IMR-90 (cell line): ENCODE data around the gene DPF3. TPM values are rescaled to one million over a fixed set of nuclear protein-coding genes. Genes with fewer than 3 reads are reported as not detected.

Source experiments
- ATAC-seq: fragments of 200-7000 bp; cut with Tn5 transposase; 2 replicates; pipeline ENCODE4 v1.9.1; 2020; ENCODE audit warnings: low read depth, mild to moderate bottlenecking, moderate library complexity
- BruUV-seq: library from RNA; stranded (reverse); fragments of 400-500 nt; replicated peaks from 2 replicates; lab custom pipeline; 2021; lab: Mats Ljungman, UMichigan
- CTCF ChIA-PET: fragments of 300-600 bp; formaldehyde crosslinking; extraction: SDS; loops from one replicate; lab custom pipeline; 2021; ENCODE audit warnings: antibody characterized with exemption; lab: Yijun Ruan, JAX
- POLR2A ChIA-PET: fragments of 300-600 bp; sonication (Branson Sonifier 250); formaldehyde crosslinking; loops from one replicate; lab custom pipeline; 2022; ENCODE audit warnings: antibody characterized with exemption; ENCODE audit not compliant: unreplicated experiment; lab: Charles Lee
- DNase-seq: peaks from one replicate; pipeline ENCODE4 v3.0.0; 2013
- H2AFZ ChIP-seq: replicated peaks from 2 replicates; pipeline ENCODE3; 2013; ENCODE audit warnings: low read length, mild to moderate bottlenecking; ENCODE audit not compliant: poor library complexity
- H2AK5ac ChIP-seq: 2 replicates; pipeline ENCODE4 v1.6.1; 2013; ENCODE audit warnings: low read depth, low read length, inconsistent platforms
- H2AK9ac ChIP-seq: replicated peaks from 2 replicates; pipeline ENCODE3; 2013; ENCODE audit warnings: mild to moderate bottlenecking, low read depth, low read length, moderate library complexity; ENCODE audit not compliant: poor library complexity
- H2BK120ac ChIP-seq: 2 replicates; pipeline ENCODE4 v1.6.1; 2013; ENCODE audit warnings: low read depth, low read length, inconsistent platforms
- H2BK15ac ChIP-seq: 3 replicates; pipeline ENCODE4 v1.6.1; 2013; ENCODE audit warnings: low read depth, low read length, inconsistent platforms
- H2BK20ac ChIP-seq: 2 replicates; pipeline ENCODE4 v1.6.1; 2013; ENCODE audit warnings: low read depth, mild to moderate bottlenecking, inconsistent platforms, low read length, moderate library complexity
- H2BK5ac ChIP-seq: 2 replicates; pipeline ENCODE4 v1.6.1; 2013; ENCODE audit warnings: mild to moderate bottlenecking, low read depth, low read length, inconsistent platforms; ENCODE audit not compliant: poor library complexity, severe bottlenecking
- H3K14ac ChIP-seq: replicated peaks from 2 replicates; pipeline ENCODE4 v1.6.1; 2013; ENCODE audit warnings: low read depth, low read length, inconsistent platforms
- H3K18ac ChIP-seq: 2 replicates; pipeline ENCODE4 v1.6.1; 2013; ENCODE audit warnings: low read depth, low read length, control low read depth
- H3K23ac ChIP-seq: 2 replicates; pipeline ENCODE4 v1.6.1; 2013; ENCODE audit warnings: low read depth, low read length, inconsistent platforms
- H3K27ac ChIP-seq: 2 replicates; pipeline ENCODE4 v1.5.1; 2013; ENCODE audit warnings: mild to moderate bottlenecking, control low read depth, low read length; ENCODE audit not compliant: insufficient read depth
- H3K27me3 ChIP-seq: 2 replicates; pipeline ENCODE4 v1.6.1; 2013; ENCODE audit warnings: low read length; ENCODE audit not compliant: control insufficient read depth, insufficient read depth
- H3K36me3 ChIP-seq: 2 replicates; pipeline ENCODE4 v1.6.1; 2013; ENCODE audit warnings: low read length, mixed read lengths; ENCODE audit not compliant: control insufficient read depth, insufficient read depth
- H3K4ac ChIP-seq: 2 replicates; pipeline ENCODE4 v1.6.1; 2013; ENCODE audit warnings: low read depth, low read length, inconsistent platforms
- H3K4me1 ChIP-seq: 2 replicates; pipeline ENCODE4 v1.6.1; 2013; ENCODE audit warnings: low read length, mixed read lengths; ENCODE audit not compliant: control insufficient read depth, insufficient read depth
- H3K4me2 ChIP-seq: 2 replicates; pipeline ENCODE4 v1.6.1; 2013; ENCODE audit warnings: low read depth, mild to moderate bottlenecking, control low read depth, low read length, moderate library complexity
- H3K4me3 ChIP-seq: 2 replicates; pipeline ENCODE4 v1.5.1; 2013; ENCODE audit warnings: low read depth, mild to moderate bottlenecking, control low read depth, low read length, moderate library complexity; ENCODE audit not compliant: insufficient read depth
- H3K56ac ChIP-seq: 2 replicates; pipeline ENCODE4 v1.6.1; 2013; ENCODE audit warnings: low read length, inconsistent platforms; ENCODE audit not compliant: insufficient read depth; ENCODE audit errors: extremely low read depth
- H3K79me1 ChIP-seq, 2 experiments: 2 replicates each; pipeline ENCODE4 v1.6.1; 2013; ENCODE audit warnings: low read length in 2 of 2, inconsistent platforms in 1 of 2, low read depth in 1 of 2
- H3K9ac ChIP-seq: 2 replicates; pipeline ENCODE4 v1.6.1; 2013; ENCODE audit warnings: low read depth, low read length, control low read depth
- H3K9me1 ChIP-seq: 2 replicates; pipeline ENCODE4 v1.6.1; 2013; ENCODE audit warnings: low read length, inconsistent platforms; ENCODE audit not compliant: insufficient read depth
- H3K9me3 ChIP-seq: 2 replicates; pipeline ENCODE4 v1.6.1; 2013; ENCODE audit warnings: low read length; ENCODE audit not compliant: control insufficient read depth, insufficient read depth
- H4K20me1 ChIP-seq: 2 replicates; pipeline ENCODE4 v1.6.1; 2013; ENCODE audit warnings: low read length, inconsistent platforms; ENCODE audit not compliant: insufficient read depth
- H4K5ac ChIP-seq: 2 replicates; pipeline ENCODE4 v1.6.1; 2013; ENCODE audit warnings: mild to moderate bottlenecking, low read depth, low read length, control low read depth
- H4K8ac ChIP-seq, 2 experiments: 2 replicates each; pipeline ENCODE4 v1.6.1; 2013; ENCODE audit warnings: low read depth in 2 of 2, low read length in 2 of 2, control low read depth in 1 of 2, inconsistent platforms in 1 of 2
- H4K91ac ChIP-seq: 2 replicates; pipeline ENCODE4 v1.6.1; 2013; ENCODE audit warnings: low read depth, low read length, inconsistent platforms; ENCODE audit not compliant: insufficient read depth
- CHD1 ChIP-seq: IDR thresholded peaks from 2 replicates; pipeline ENCODE4 v1.6.1; 2012; ENCODE audit warnings: low read depth, low read length, improper control_type of control experiment
- FOS ChIP-seq: fragments of 150-350 bp; IDR thresholded peaks from 2 replicates; pipeline ENCODE4 v1.6.1; 2016; ENCODE audit warnings: low read depth, low read length
- MXI1 ChIP-seq: IDR thresholded peaks from 2 replicates; pipeline ENCODE4 v1.6.1; 2012; ENCODE audit warnings: low read depth, mild to moderate bottlenecking, low read length, moderate library complexity, borderline replicate concordance
- NFE2L2 ChIP-seq: fragments of 150-350 bp; IDR thresholded peaks from 2 replicates; pipeline ENCODE4 v1.6.1; 2016; ENCODE audit warnings: low read depth, mild to moderate bottlenecking, low read length
- POLR2A ChIP-seq: IDR thresholded peaks from 2 replicates; pipeline ENCODE4 v1.6.1; 2012; ENCODE audit warnings: mild to moderate bottlenecking, low read depth, low read length
- RFX5 ChIP-seq: IDR thresholded peaks from 2 replicates; pipeline ENCODE4 v1.8.0; 2012; ENCODE audit warnings: low read depth, mild to moderate bottlenecking, low read length, moderate library complexity
- SMC3 ChIP-seq: fragments of 150-350 bp; IDR thresholded peaks from 2 replicates; pipeline ENCODE4 v1.6.1; 2016; ENCODE audit warnings: low read depth, mild to moderate bottlenecking, antibody characterized with exemption, low read length, moderate library complexity
- WGBS, 2 experiments: methylation state at CpG; one replicate each; pipeline versions ENCODE4 v1.1.5 to v1.1.7; 2013; ENCODE audit warnings: missing lambda C conversion rate in 2 of 2; ENCODE audit not compliant: insufficient read length in 1 of 2; ENCODE audit errors: extremely low coverage in 2 of 2; 5-methylcytosine and 5-hydroxymethylcytosine counted together
- dilution Hi-C: fragments of 300-500 bp; cut with HindIII; formaldehyde crosslinking; loops from one replicate; pipeline ENCODE4 v1.14.3; 2018; ENCODE audit warnings: low sequenced_read_pairs; ENCODE audit not compliant: unreplicated experiment
- in situ Hi-C: fragments of 300-500 bp; cut with MboI; formaldehyde crosslinking; loops from 3 replicates; pipeline ENCODE4 v1.14.3; 2019; ENCODE audit warnings: low sequenced_read_pairs, inconsistent platforms, mixed read lengths
- intact Hi-C: fragments of 100-400 bp; cut with micrococcal nuclease; formaldehyde crosslinking; loops from 2 replicates; pipeline ENCODE4 v1.10.0; 2022
- polyA plus RNA-seq, 3 experiments: library from polyadenylated mRNA; depleted of rRNA; stranded (reverse); fragments of >200 nt; gene quantifications; 2 replicates each; pipeline ENCODE4 v1.2.3, GENCODE V29; 2012; ENCODE audit warnings: low replicate concordance in 1 of 3
- total RNA-seq: library from RNA; depleted of rRNA; stranded (reverse); fragments of >200 nt; gene quantifications from 2 replicates; pipeline ENCODE4 v1.2.3, GENCODE V29; 2012
- TF ChIP-seq, protein P1 (sequence below): fragments of 150-350 bp; IDR thresholded peaks from 2 replicates; pipeline ENCODE4 v1.6.1; 2016; ENCODE audit warnings: low read depth, mild to moderate bottlenecking, low read length, moderate library complexity, borderline replicate concordance
- TF ChIP-seq, protein P2 (sequence below): conservative IDR thresholded peaks from 2 replicates; pipeline ENCODE4 v1.5.1; 2012; ENCODE audit warnings: mild to moderate bottlenecking, low read depth, low read length, improper control_type of control experiment
- TF ChIP-seq, protein P3 (sequence below): fragments of 150-350 bp; IDR thresholded peaks from 2 replicates; pipeline ENCODE4 v1.6.1; 2017; ENCODE audit warnings: mild to moderate bottlenecking, antibody characterized with exemption, low read length, low read depth

DPF3 gene
- total and polyA plus RNA-seq, 2 of the 4 experiments (the other 2 are of a cell fraction), result 30.5 to 32.8 TPM

DNA sequence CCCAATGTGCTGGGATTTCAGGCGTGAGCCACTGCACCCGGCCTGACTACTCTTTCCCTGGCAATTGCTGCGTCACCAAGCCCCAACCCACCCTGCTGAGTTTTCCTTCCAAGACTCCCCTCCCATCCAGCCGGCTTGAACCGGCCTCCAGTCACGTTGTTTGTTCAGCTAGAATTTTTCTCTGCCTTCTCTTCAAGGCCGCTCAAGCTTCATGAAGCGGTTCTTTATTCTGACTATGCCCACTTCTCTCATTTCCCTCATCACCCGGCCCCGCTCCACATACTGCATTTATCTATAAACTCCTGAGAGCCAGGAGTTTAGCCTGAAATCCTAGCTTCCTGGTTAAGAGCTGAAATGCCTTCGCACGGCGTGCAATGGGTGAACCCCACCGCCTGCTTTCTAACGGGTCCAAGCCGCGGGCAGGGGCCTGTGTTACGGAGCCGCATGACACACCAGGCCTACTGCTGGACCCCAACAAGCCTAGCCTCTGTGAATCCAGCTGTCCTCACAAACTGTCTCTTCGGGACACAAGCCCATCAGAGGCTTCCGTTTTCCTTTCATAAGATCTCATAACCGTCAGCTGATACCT is 31.4 kb upstream of the DPF3 start (continued):
- no peak for TF ChIP-seq FOS

DNA sequence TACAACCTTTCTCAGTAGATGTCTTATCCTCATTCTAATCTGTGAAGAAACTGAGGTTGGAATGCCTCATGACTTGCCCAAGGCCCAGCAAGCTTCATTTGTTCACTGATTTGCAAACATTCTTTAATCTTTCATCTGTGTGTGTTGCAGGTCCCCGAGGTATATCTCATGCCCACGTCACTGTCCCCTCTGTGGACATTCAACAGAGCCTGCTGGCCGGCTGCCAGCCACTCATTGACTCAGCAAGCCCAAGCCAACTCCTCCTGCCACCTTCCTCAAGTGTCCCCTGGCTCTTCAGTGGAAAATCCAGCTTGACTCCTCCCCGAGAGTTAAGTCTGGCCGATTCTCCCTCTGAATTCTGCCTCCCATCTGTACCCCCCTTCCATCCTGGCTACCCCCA is 30.4 kb upstream of the DPF3 start:
- no TSS peak for BruUV-seq

More for the DNA sequence above, 30.4 kb upstream of the DPF3 start:
- Histone ChIP-seq H3K36me3 (no peaks in the 10 kb centered on the region), H2AFZ (peak overlapping the region; percentile 23), H3K4me1 (no peaks in the 10 kb centered on the region), H2BK5ac (no peak overlapping the region), H3K9ac (no peak overlapping the region), H4K20me1 (no peaks in the 10 kb centered on the region), H3K18ac (no peak overlapping the region), H3K4me3 (no peak overlapping the region), H3K56ac (no peak overlapping the region), H3K9me1 (no peaks in the 10 kb centered on the region; the same call in 1 of the 2 replicates), H4K91ac (no peak overlapping the region), H3K23ac (no peak overlapping the region), H2BK15ac (no peak overlapping the region; the same call in 2 of the 3 replicates), H3K9me3 (no peaks in the 10 kb centered on the region), H3K4me2 (no peak overlapping the region), H3K27me3 (no peaks in the 10 kb centered on the region), H3K79me1 (peaks cover 6 to 15% of the 10 kb centered on the region in 2 experiments; a peak in 2 of 4 replicates), H3K27ac (no peak overlapping the region), H2AK9ac (no peak overlapping the region), H3K14ac (no peak overlapping the region), H3K4ac (no peak overlapping the region), H2BK120ac (no peak overlapping the region), H2BK20ac (no peak overlapping the region), H4K5ac (no peak overlapping the region), H4K8ac (no peak overlapping the region), H2AK5ac (no peak overlapping the region)
- 40% methylated on average over 5 of the region's 5 CpGs; no CpG with 5 or more reads in 1 of the 2 experiments for WGBS, 2 experiments
- intact Hi-C loops (no loop called here), in situ Hi-C loops (no loop called here), dilution Hi-C loops (no loop called here)
- ATAC-seq (no peak), DNase-seq (no peak)
- no peak for TF ChIP-seq CHD1
- no peak for TF ChIP-seq NFE2L2
- TF ChIP-seq, protein P1, sequence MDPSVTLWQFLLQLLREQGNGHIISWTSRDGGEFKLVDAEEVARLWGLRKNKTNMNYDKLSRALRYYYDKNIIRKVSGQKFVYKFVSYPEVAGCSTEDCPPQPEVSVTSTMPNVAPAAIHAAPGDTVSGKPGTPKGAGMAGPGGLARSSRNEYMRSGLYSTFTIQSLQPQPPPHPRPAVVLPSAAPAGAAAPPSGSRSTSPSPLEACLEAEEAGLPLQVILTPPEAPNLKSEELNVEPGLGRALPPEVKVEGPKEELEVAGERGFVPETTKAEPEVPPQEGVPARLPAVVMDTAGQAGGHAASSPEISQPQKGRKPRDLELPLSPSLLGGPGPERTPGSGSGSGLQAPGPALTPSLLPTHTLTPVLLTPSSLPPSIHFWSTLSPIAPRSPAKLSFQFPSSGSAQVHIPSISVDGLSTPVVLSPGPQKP, result no peak
- TF ChIP-seq RFX5, result no peak
- TF ChIP-seq SMC3, result no peak
- TF ChIP-seq FOS, result no peak
- no peak for TF ChIP-seq MXI1
- TF ChIP-seq, protein P2, sequence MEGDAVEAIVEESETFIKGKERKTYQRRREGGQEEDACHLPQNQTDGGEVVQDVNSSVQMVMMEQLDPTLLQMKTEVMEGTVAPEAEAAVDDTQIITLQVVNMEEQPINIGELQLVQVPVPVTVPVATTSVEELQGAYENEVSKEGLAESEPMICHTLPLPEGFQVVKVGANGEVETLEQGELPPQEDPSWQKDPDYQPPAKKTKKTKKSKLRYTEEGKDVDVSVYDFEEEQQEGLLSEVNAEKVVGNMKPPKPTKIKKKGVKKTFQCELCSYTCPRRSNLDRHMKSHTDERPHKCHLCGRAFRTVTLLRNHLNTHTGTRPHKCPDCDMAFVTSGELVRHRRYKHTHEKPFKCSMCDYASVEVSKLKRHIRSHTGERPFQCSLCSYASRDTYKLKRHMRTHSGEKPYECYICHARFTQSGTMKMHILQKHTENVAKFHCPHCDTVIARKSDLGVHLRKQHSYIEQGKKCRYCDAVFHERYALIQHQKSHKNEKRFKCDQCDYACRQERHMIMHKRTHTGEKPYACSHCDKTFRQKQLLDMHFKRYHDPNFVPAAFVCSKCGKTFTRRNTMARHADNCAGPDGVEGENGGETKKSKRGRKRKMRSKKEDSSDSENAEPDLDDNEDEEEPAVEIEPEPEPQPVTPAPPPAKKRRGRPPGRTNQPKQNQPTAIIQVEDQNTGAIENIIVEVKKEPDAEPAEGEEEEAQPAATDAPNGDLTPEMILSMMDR, result no peak
- no peak for TF ChIP-seq POLR2A
- TF ChIP-seq, protein P3, sequence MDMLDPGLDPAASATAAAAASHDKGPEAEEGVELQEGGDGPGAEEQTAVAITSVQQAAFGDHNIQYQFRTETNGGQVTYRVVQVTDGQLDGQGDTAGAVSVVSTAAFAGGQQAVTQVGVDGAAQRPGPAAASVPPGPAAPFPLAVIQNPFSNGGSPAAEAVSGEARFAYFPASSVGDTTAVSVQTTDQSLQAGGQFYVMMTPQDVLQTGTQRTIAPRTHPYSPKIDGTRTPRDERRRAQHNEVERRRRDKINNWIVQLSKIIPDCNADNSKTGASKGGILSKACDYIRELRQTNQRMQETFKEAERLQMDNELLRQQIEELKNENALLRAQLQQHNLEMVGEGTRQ, result no peak
- ChIA-PET CTCF (interaction anchor here (0.6 kb wide), 1 partner anchor 413 kb away, joined by 4 read pairs; no protein-coding TSS in a partner anchor), POLR2A (no interaction called here)
